Liver (tissue), 3 donors: Measurements from ENCODE around the gene SAT1.

Experiments
- ATF3 ChIP-seq: IDR thresholded peaks from 2 replicates; pipeline ENCODE4 v1.6.1; 2016; ENCODE audit warnings: antibody characterized with exemption
- CTCF ChIP-seq: fragments of 150-350 bp; IDR thresholded peaks from 2 replicates; pipeline ENCODE4 v1.5.1; 2017; ENCODE audit warnings: improper control_type of control experiment, low read depth, low read length; ENCODE audit not compliant: missing input control
- FOXA2 ChIP-seq: IDR thresholded peaks from 2 replicates; pipeline ENCODE4 v1.6.1; 2016; ENCODE audit warnings: antibody characterized with exemption
- GABPA ChIP-seq, 2 donors: IDR thresholded peaks in 1 of 2; conservative IDR thresholded peaks in 1 of 2; 2 replicates each; pipeline ENCODE4 v1.6.1; 2016; ENCODE audit warnings: antibody characterized with exemption in 2 of 2, mild to moderate bottlenecking in 1 of 2, moderate library complexity in 1 of 2
- JUND ChIP-seq, 2 donors: IDR thresholded peaks; 2 replicates each; pipeline ENCODE4 v1.6.1; 2016; ENCODE audit warnings: antibody characterized with exemption in 2 of 2
- MAX ChIP-seq: IDR thresholded peaks from 2 replicates; pipeline ENCODE4 v1.6.1; 2016; ENCODE audit warnings: antibody characterized with exemption
- NR2F2 ChIP-seq: IDR thresholded peaks from 2 replicates; pipeline ENCODE4 v1.6.1; 2016; ENCODE audit warnings: antibody characterized with exemption
- RAD21 ChIP-seq, 2 donors: IDR thresholded peaks; 2 replicates each; pipeline ENCODE4 v1.6.1; 2016; ENCODE audit warnings: antibody characterized with exemption in 2 of 2, mild to moderate bottlenecking in 2 of 2
- REST ChIP-seq: IDR thresholded peaks from 2 replicates; pipeline ENCODE4 v1.6.1; 2016; ENCODE audit warnings: antibody characterized with exemption, mild to moderate bottlenecking
- RXRA ChIP-seq, 2 donors: IDR thresholded peaks; 2 replicates each; pipeline ENCODE4 v1.6.1; 2017 to 2018; ENCODE audit warnings: antibody characterized with exemption in 2 of 2, mild to moderate bottlenecking in 1 of 2
- SP1 ChIP-seq: IDR thresholded peaks from 2 replicates; pipeline ENCODE4 v1.6.1; 2018; ENCODE audit warnings: antibody characterized with exemption, mild to moderate bottlenecking
- TAF1 ChIP-seq: conservative IDR thresholded peaks from 2 replicates; pipeline ENCODE4 v1.6.1; 2016; ENCODE audit warnings: antibody characterized with exemption, mild to moderate bottlenecking
- YY1 ChIP-seq: IDR thresholded peaks from 2 replicates; pipeline ENCODE4 v1.6.1; 2016; ENCODE audit warnings: antibody characterized with exemption, mild to moderate bottlenecking
- ZBTB33 ChIP-seq: IDR thresholded peaks from 2 replicates; pipeline ENCODE4 v1.6.1; 2016; ENCODE audit warnings: antibody characterized with exemption
- donor health status: healthy.
- donor health status: healthy.

- TF ChIP-seq CTCF (peak; percentile 74), RAD21 (IDR thresholded peaks at IDR 0.05) (peak; percentile 85), REST (peak; percentile 96), TAF1 (peak; percentile 98), YY1 (peak; percentile 50), ZBTB33 (no peak), SP1 (peak; percentile 75), MAX (no peak), JUND (IDR thresholded peaks at IDR 0.05) (no peak), RXRA (IDR thresholded peaks at IDR 0.05) (peak; percentile 70 to 72), FOXA2 (no peak), ATF3 (no peak), GABPA (IDR thresholded peaks at IDR 0.05 in 1 of 2, conservative IDR thresholded peaks at IDR 0.05 in 1 of 2) (peak; percentile 53 to 84), NR2F2 (peak; percentile 50)
These were observed at the start of gene SAT1 for GRCh38 chrX:23782863-23783588.
